HG02678 (cell line): ENCODE results near the gene CRTAC1.

Source experiments
- ATAC-seq: cut with Tn5 transposase; IDR thresholded peaks from one replicate; pipeline ENCODE4 v1.9.1; 2021; ENCODE audit warnings: mild to moderate bottlenecking, moderate library complexity; ENCODE audit not compliant: unreplicated experiment

Gene CRTAC1, protein sequence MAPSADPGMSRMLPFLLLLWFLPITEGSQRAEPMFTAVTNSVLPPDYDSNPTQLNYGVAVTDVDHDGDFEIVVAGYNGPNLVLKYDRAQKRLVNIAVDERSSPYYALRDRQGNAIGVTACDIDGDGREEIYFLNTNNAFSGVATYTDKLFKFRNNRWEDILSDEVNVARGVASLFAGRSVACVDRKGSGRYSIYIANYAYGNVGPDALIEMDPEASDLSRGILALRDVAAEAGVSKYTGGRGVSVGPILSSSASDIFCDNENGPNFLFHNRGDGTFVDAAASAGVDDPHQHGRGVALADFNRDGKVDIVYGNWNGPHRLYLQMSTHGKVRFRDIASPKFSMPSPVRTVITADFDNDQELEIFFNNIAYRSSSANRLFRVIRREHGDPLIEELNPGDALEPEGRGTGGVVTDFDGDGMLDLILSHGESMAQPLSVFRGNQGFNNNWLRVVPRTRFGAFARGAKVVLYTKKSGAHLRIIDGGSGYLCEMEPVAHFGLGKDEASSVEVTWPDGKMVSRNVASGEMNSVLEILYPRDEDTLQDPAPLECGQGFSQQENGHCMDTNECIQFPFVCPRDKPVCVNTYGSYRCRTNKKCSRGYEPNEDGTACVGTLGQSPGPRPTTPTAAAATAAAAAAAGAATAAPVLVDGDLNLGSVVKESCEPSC

GRCh38 chr10:98030093-98030821 is at the start of gene CRTAC1:
Gene CRTAC1 (minus strand): TSS chr10:98030621. CDS start chr10:98030472, 149 bp downstream.
- ATAC-seq, result no peak

GRCh38 chr10:98078774-98079173 is 48.4 kb upstream of the CRTAC1 start:
- no peak for ATAC-seq

- no peak for ATAC-seq
These were observed 46.8 kb upstream of the CRTAC1 start for GRCh38 chr10:98077223-98077622.

GRCh38 chr10:98076086-98076485 is 45.7 kb upstream of the CRTAC1 start:
- ATAC-seq, result no peak

DNA sequence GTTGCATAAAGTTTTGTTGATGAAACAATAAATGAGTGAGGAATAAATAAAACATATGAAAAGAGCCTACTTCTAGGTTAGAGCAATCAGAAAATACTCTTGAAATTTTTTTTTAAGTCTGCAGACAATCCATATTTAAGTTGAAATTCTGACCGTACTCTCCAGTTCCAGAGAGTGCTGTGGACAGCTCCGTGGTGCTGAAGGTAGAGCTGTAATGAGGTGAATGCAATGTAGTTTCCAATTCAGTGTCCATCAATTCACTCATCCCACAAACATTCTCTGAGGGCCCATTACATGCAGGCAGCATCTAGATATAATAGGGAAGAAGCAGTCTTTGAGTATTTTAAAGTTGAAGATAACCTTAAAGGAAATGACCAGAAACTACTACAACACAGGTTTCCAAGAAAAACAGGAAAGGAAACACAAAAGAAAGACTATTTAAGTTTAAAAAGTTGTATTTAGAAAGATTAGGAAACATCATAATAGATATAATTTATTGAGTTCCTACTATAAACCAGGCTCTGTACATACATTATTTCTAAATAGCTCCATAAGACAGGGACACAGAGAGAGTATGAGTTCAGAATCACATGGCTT is 44.0 kb upstream of the CRTAC1 start:
- no peak for ATAC-seq

DNA sequence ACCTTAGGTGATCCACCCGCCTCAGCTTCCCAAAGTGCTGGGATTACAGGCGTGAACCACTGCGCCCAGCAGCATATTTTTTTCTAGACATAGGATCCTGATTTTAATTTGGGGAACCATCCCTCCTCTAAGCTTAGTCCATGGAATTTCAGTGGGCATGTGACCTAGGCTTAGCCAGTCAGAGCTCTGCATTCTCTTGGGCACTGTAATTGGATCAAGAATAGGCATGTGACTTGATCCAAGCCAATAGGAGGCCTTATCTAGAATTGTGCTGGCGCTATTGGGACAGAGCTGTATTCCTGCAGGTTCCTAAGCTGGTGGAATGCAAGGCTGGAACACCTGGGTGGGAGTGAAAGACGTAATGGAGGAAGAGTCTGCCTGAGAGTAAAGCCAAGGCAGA is 36.7 kb upstream of the CRTAC1 start:
- ATAC-seq, result no peak

DNA sequence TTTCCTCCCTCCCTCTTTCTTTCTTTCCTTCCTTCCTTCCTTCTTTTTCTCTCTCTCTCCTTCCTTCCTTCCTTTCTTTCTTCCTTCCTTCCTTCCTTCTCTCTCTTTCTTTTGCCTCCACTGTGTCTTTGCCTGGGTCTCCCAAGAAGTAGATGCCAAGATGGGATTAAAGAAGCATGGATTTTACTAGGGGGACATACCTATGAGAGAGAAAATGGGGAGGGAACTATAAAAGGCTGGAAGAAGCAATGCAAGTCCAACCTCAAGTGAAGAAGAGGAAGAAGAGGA is 33.3 kb upstream of the CRTAC1 start:
- no peak for ATAC-seq

- ATAC-seq, result no peak
These were observed 32.0 kb upstream of the CRTAC1 start for GRCh38 chr10:98062424-98062823.

- no peak for ATAC-seq
These were observed 29.7 kb upstream of the CRTAC1 start for GRCh38 chr10:98060079-98060478.

DNA sequence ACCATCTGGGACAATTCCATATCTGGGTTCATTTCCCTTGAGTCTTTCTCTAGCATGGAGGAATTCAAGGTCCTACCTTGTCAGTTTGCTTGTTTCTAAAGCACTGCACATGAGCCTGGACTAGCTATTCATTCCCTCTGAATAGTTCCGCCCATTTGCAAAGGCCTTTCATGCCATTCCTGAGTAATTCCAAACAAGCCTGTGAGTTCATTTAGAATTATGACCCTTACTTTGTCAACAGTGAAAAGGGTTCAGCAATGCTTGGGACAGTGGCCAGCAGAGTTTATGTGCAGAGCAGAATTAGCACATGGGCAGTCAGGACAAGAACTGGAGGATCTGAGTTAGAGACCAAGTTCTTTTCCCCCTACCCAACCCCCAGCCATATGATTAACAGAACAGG is 27.9 kb upstream of the CRTAC1 start:
- ATAC-seq, result no peak

DNA sequence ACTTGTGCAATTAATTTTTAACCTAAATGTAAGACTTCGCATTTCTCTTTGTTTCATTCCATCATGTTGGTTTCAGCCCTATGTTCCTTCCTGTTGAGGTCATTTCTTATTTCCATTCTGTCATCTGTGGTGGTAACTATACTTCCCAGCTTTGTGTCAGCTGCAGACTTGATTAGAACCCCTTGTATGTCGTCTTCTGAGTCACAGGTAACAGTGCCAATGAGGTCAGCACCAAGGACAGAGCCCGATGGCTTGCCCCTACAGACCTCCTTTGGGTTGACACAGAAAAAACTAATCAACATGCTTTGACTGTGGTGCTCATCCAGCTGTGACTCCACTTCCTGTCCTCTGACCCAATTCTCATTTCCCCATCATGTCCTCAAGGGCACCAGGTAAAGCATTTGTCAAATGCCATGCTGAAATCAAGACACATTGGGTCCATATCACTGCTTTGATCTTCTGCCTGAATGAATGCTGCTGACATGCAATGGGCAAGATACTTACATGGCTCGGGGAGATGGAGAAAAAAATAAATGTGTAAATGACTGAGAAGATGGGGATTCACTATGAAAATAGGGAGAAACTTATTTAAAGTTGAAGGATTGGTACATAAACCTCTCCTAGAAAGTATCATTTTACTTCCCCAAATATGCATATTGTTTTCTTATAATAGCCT is 25.6 kb upstream of the CRTAC1 start:
- no peak for ATAC-seq

DNA sequence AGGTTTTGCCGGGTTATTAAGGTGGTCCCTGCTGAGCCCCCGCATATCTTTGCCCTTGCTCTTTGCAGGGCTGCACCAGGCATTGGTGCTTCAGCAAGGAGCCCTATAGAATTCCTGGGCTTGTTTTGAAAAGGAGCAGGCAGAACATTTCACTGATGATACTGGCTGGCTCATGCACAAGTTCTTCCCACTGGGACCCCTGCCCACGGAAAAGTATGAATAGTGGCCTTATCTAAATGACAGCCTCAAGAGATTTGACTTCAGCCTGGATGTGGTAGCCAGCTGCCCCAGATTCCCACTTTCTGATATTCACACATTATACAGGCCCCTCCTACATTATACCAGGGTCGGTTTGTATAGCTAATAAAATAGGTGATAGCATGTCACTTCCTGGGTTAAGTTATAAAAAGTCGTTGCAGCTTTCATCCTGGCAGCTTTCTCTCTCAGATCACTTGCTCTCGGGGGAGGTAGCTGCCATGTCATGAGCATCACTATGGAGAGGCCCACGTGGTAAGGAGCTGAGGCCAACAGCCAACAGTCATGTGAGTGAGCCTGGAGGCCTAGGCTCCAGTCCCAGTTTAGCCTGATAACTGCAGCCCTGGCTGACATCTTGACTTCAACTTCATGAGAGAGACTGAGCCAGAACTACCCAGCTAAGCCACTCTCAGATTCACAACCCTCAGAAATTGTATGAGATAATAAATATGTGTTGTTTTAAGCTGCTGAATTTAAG is 16.8 kb upstream of the CRTAC1 start:
- ATAC-seq, result no peak

GRCh38 chr10:98045785-98046389 is 15.5 kb upstream of the CRTAC1 start:
- peak; percentile 65 for ATAC-seq

DNA sequence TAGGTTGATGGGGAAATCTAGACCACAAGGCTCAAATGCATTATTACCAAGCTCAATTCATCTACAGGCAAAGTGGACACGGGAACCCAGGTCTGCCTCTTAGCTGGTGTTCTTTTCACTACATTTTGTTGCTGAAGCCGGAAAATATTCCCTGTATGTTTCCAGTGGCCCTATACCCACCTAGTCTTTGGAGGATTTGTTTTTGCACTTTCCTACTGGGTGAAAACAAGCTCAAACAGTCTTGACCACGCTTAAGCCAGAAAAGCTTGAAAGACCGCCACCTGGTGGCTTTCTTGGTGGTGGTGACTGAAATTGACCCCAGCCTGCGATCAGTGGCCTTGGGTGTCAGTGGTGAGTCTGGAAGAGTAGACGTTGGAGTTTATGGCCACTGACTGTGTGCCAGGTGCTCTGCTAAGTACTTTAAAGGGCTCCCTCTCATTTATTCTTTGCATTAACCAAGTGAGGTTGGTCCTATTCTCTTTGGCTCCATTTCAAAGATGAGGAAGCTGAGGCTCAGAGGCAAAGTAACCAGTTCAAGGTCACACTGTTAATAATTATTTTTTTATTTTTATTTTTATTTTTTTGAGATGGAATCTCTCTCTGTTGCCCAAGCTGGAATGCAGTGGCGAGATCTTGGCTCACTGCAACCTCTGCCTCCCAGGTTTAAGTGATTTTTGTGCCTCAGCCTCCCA is 11.1 kb upstream of the CRTAC1 start:
- ATAC-seq, result no peak

DNA sequence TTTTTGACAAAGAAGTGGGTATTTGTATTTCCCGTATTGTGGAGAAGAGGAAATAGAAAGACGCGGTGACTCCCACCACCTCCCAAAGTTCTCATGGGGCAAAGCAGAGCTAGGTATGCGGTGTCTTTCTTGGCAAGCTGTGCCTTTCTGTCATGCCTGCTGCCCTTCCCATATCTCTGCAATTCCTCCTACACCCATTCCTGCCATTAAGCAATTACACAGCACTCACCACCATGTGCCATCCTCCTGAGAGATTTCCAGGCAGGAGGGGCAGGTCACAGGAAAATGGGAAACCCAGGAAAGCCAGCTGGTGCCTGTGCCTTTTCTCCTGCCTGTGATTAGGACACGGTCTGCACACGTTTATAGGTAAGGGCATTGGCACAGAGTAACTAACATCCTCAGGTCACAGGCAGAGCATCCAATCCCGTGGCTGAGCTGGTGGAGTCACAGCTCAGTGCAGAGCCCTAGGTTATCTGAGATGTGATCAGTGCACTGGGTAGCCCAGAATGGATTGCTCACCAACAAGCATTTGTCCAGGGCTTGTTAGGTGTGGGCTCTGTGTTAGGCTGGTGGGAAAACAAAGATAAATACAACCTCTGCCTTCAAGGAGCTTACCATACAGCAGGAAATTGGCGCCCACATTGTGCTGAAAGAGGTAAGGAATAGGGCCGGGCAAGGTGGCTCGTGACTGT is 9.4 kb upstream of the CRTAC1 start:
- no peak for ATAC-seq

- no peak for ATAC-seq
These were observed 7.9 kb upstream of the CRTAC1 start for GRCh38 chr10:98038288-98038687.

- ATAC-seq, result no peak
These were observed 5.2 kb upstream of the CRTAC1 start for GRCh38 chr10:98035599-98035998.

DNA sequence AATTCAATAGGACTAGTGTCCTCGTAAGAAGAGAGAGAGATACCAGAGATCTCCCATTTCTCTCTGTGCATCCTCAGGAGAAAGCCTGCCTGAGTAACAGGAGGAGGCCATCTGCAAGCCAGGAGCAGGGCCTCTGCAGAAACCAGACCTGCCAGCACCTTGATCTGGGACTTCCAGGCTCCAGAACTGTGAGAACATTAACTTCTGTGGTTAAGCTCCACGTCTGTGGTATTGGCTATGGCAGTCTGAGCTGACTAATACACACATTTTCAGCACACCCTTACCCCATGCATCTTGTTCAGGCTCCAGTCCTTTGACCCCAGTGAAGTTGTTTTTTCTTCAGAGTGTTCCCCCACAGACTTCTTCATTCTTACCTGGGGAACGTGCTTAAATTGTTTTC is 3.1 kb upstream of the CRTAC1 start:
- ATAC-seq, result no peak

GRCh38 chr10:98031440-98031839 is 1.0 kb upstream of the CRTAC1 start:
- no peak for ATAC-seq
